Stimulated activated naive CD8-positive, alpha-beta T cell treated with anti-CD3 and anti-CD28 coated beads, Interleukin-15, amount 100 ng/mL, for 72 hours (primary cell): ENCODE data around the gene TNNC1.

Experiments used
- ATAC-seq: fragments of 150-1000 bp; cut with Tn5 transposase; 2 replicates; pipeline ENCODE4 v1.10.0; 2021; ENCODE audit warnings: mild to moderate bottlenecking, moderate library complexity
- DNase-seq, 2 donors: peaks; one replicate each; pipeline ENCODE4 v3.0.0; 2021 to 2022
- H3K27ac Mint-ChIP-seq, 2 donors: one replicate each; pipeline ENCODE4 v1.8.0; 2022; ENCODE audit warnings: mild to moderate bottlenecking in 2 of 2, mixed read lengths in 2 of 2, moderate library complexity in 2 of 2
- H3K27me3 Mint-ChIP-seq: one replicate; pipeline ENCODE4 v1.8.0; 2022; ENCODE audit warnings: mixed read lengths
- H3K4me1 Mint-ChIP-seq: one replicate; pipeline ENCODE4 v1.8.0; 2022; ENCODE audit warnings: mild to moderate bottlenecking, mixed read lengths
- H3K4me3 Mint-ChIP-seq, 2 donors: one replicate each; pipeline ENCODE4 v1.8.0; 2022; ENCODE audit warnings: mild to moderate bottlenecking in 2 of 2, mixed read lengths in 2 of 2, moderate library complexity in 1 of 2
- H3K9me3 Mint-ChIP-seq, 2 donors: one replicate each; pipeline ENCODE4 v1.8.0; 2022; ENCODE audit warnings: mixed read lengths in 2 of 2

The TNNC1 gene

GRCh38 chr3:52433328-52433995 is 20.4 kb downstream of the TNNC1 start:
- ATAC-seq (no peak), DNase-seq (no peak)
- Mint-ChIP-seq H3K27ac (no peak overlapping the region), H3K4me1 (no peaks in the 10 kb centered on the region), H3K4me3 (no peak overlapping the region), H3K9me3 (no peaks in the 10 kb centered on the region), H3K27me3 (no peaks in the 10 kb centered on the region)

- Mint-ChIP-seq H3K4me1 (no peaks in the 10 kb centered on the region), H3K27me3 (peaks cover 6% of the 10 kb centered on the region), H3K9me3 (no peaks in the 10 kb centered on the region), H3K4me3 (no peak overlapping the region), H3K27ac (no peak overlapping the region)
- ATAC-seq (no peak), DNase-seq (no peak)
Observed at GRCh38 chr3:52432691-52433141, 21.1 kb downstream of the TNNC1 start.

DNA sequence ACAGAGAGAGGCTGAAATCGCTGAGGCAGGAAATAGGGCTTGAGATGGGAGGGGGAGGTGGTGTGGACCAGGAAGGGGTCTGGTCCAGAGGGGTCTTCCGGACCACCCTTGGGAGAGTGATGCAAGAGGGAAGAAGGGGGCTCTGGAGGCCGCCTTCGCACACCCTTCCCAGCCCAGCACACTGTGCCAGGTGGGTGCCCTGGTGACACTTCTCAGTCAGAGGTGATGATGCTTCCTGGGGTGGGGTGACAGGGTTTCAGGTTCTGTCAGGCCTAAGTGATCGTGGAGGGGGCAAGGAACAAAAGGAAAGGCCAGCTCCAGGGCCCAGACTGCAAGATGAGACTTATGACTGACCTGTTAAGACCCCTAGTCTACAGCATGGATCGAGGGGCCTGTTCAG is 21.6 kb downstream of the TNNC1 start:
- DNase-seq (no peak), ATAC-seq (no peak)
- no peaks in the 10 kb centered on the region for H3K4me1 Mint-ChIP-seq
- H3K27ac Mint-ChIP-seq, result no peak overlapping the region
- H3K9me3 Mint-ChIP-seq, result no peaks in the 10 kb centered on the region
- H3K4me3 Mint-ChIP-seq, result no peak overlapping the region
- H3K27me3 Mint-ChIP-seq, result peaks cover 6% of the 10 kb centered on the region

- Mint-ChIP-seq H3K9me3 (no peaks in the 10 kb centered on the region), H3K4me1 (no peaks in the 10 kb centered on the region), H3K27me3 (peaks cover 6% of the 10 kb centered on the region), H3K4me3 (no peak overlapping the region), H3K27ac (no peak overlapping the region)
- ATAC-seq (no peak), DNase-seq (no peak)
Observed at GRCh38 chr3:52431459-52432223, 22.2 kb downstream of the TNNC1 start.

- H3K27ac Mint-ChIP-seq, result no peak overlapping the region
- H3K4me1 Mint-ChIP-seq, result no peaks in the 10 kb centered on the region
- H3K27me3 Mint-ChIP-seq, result peaks cover 6% of the 10 kb centered on the region
- no peak for ATAC-seq
- DNase-seq, result no peak
- no peak overlapping the region for H3K4me3 Mint-ChIP-seq
- H3K9me3 Mint-ChIP-seq, result no peaks in the 10 kb centered on the region
Observed at GRCh38 chr3:52430416-52430810, 23.4 kb downstream of the TNNC1 start.

DNA sequence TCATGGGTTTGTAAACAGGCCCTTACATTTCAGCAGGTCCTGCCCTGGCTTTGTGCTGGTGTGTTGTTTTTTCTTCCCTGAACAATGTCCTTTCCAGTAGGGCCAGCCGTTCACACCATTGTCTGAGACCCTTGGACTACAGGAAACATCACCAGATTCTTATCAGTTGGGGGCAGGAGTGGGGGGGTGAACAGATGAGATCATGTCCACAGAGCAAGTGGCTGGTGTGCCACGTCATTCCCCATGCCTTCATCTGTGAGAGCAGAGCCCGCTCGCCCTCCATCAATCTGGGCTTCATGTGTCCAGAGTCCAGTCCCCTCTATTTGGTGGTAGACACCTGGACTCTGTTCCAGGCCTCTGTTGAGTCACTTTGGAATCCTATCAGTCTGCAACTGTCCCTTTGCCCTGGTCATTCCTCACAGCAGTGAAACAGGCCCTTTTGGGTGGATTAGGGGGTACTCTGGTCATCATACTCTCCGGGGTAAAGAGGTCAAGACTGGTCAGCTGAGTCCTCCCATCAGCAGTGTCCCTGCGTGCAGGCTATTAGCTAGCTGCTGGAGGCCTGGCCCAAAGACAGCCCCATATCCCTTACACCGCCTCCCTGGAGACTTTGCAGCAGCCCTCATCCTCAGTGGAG is 23.9 kb downstream of the TNNC1 start:
- no peak overlapping the region for H3K4me3 Mint-ChIP-seq
- ATAC-seq (no peak), DNase-seq (no peak)
- H3K9me3 Mint-ChIP-seq, result no peaks in the 10 kb centered on the region
- no peaks in the 10 kb centered on the region for H3K4me1 Mint-ChIP-seq
- no peak overlapping the region for H3K27ac Mint-ChIP-seq
- H3K27me3 Mint-ChIP-seq, result peaks cover 6% of the 10 kb centered on the region

GRCh38 chr3:52429031-52429430 is 24.8 kb downstream of the TNNC1 start:
- Mint-ChIP-seq H3K27me3 (peaks cover 6% of the 10 kb centered on the region), H3K4me1 (no peaks in the 10 kb centered on the region), H3K9me3 (no peaks in the 10 kb centered on the region), H3K27ac (no peak overlapping the region), H3K4me3 (no peak overlapping the region)
- ATAC-seq (no peak), DNase-seq (no peak)

- DNase-seq (no peak), ATAC-seq (peak; percentile 79)
- Mint-ChIP-seq H3K4me3 (no peak overlapping the region), H3K9me3 (no peaks in the 10 kb centered on the region), H3K4me1 (no peaks in the 10 kb centered on the region), H3K27me3 (peaks cover 6% of the 10 kb centered on the region), H3K27ac (peak overlapping the region in 1 of 2 donors; percentile 3)
Observed at GRCh38 chr3:52428151-52429005, 25.5 kb downstream of the TNNC1 start.

- no peaks in the 10 kb centered on the region for H3K4me1 Mint-ChIP-seq
- no peak for ATAC-seq
- H3K4me3 Mint-ChIP-seq, result no peak overlapping the region
- H3K27ac Mint-ChIP-seq, result no peak overlapping the region
- DNase-seq, result no peak
- peaks cover 4% of the 10 kb centered on the region for H3K27me3 Mint-ChIP-seq
- H3K9me3 Mint-ChIP-seq, result no peaks in the 10 kb centered on the region
Observed at GRCh38 chr3:52423173-52423572, 30.7 kb downstream of the TNNC1 start.

DNA sequence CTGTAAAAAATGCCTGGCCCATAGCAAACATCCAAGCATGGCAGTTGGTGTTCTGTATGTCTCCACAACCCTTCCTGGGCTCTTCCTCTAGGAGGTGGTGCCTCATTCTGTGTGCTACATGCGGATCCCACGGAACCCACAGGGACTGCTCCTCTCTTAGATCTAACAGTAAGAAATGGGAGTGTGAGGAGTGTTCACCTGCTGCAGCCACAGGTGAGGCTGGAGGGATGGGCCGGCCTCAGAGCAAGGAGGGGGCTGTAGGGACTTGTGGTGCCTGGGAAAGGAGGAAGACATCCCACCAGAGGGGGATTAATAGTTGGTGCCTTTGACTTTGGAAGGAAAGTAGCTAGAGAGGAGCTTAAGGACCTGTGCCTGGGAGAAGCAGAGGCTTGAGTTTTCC is 31.2 kb downstream of the TNNC1 start:
- Mint-ChIP-seq H3K9me3 (no peaks in the 10 kb centered on the region), H3K4me1 (no peaks in the 10 kb centered on the region), H3K4me3 (no peak overlapping the region), H3K27me3 (no peaks in the 10 kb centered on the region), H3K27ac (no peak overlapping the region)
- ATAC-seq (no peak), DNase-seq (no peak)

DNA sequence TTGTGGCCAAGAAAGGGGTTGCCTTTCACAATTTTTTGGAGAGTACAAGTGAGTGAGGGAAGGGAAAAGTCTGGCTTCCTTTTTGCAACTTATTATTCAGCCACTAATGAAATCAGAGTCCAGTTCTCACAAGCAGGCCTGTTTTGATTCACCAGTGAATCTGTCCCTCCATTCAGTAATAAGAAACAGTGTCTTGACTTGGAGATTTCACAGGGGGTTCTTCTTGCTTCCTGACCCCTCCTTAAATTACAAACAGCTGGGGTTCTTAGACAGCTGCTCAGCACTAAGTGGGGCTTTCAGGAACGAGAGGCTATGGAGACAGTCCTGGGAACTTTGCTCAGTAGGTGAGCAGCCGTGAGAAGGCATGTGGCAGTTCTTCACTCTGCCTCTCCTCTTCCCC is 33.5 kb downstream of the TNNC1 start:
- Mint-ChIP-seq H3K4me3 (no peak overlapping the region), H3K27me3 (no peaks in the 10 kb centered on the region), H3K27ac (no peak overlapping the region), H3K9me3 (no peaks in the 10 kb centered on the region), H3K4me1 (no peaks in the 10 kb centered on the region)
- no peak for ATAC-seq
- DNase-seq, result no peak

DNA sequence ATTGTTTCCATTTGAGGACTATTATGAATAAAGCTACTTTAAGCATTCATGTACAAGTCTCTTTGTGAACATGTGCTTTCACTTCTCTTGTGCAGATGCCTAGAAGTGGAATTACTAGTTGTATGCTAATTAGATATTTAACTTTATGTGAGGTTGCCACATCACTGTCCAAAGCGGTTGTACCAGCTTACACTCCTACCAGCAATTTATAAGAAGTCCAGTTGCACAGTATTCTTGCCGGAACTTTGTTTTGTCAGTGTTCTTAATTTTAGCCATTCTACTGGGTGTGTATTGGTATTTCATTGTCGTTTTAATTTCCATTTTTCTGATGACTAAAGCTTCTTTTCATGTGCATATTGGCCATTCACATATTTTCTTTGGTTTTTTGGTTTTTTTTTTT is 38.0 kb downstream of the TNNC1 start:
- no peak overlapping the region for H3K4me3 Mint-ChIP-seq
- no peaks in the 10 kb centered on the region for H3K27me3 Mint-ChIP-seq
- no peak overlapping the region for H3K27ac Mint-ChIP-seq
- ATAC-seq, result no peak
- no peaks in the 10 kb centered on the region for H3K9me3 Mint-ChIP-seq
- no peak for DNase-seq
- H3K4me1 Mint-ChIP-seq, result peaks cover 21% of the 10 kb centered on the region

DNA sequence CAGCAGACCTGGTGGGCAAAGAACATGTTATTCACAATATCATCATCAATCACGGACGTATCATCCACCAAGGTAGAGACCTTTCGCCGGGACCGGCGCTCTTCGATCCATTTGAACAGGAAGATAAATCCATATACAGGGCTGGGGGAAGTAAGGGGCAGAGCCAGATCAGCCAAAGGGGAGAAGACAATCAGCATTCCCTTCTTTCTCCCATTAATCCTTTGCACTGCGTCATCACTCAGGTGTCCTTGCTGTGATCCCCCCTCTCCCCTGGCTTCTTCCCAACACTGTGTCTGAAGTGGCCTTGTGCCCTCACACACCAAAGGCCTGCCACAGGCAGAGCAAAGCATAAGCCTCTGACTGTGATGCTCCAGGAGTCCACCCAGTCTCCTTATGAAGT is 45.4 kb downstream of the TNNC1 start:
- Mint-ChIP-seq H3K4me1 (peaks cover 50% of the 10 kb centered on the region), H3K27ac (peak overlapping the region; percentile 43 to 92), H3K9me3 (no peaks in the 10 kb centered on the region), H3K4me3 (peak overlapping the region; percentile 93 to 97), H3K27me3 (no peaks in the 10 kb centered on the region)
- DNase-seq (no peak), ATAC-seq (no peak)

GRCh38 chr3:52407779-52408178 is 46.1 kb downstream of the TNNC1 start:
- DNase-seq, result no peak
- H3K4me1 Mint-ChIP-seq, result peaks cover 44% of the 10 kb centered on the region

GRCh38 chr3:52406791-52407510 is 46.9 kb downstream of the TNNC1 start:
- H3K27me3 Mint-ChIP-seq, result no peaks in the 10 kb centered on the region
- ATAC-seq, result no peak
- peak overlapping the region in 1 of 2 donors; percentile 2 for H3K27ac Mint-ChIP-seq

More at GRCh38 chr3:52407779-52408178, 46.1 kb downstream of the TNNC1 start:
- H3K9me3 Mint-ChIP-seq, result no peaks in the 10 kb centered on the region
- no peak for ATAC-seq
- no peak overlapping the region for H3K27ac Mint-ChIP-seq
- H3K4me3 Mint-ChIP-seq, result peak overlapping the region; percentile 93 to 97
- H3K27me3 Mint-ChIP-seq, result no peaks in the 10 kb centered on the region

More at GRCh38 chr3:52406791-52407510, 46.9 kb downstream of the TNNC1 start:
- H3K9me3 Mint-ChIP-seq, result no peaks in the 10 kb centered on the region
- peaks cover 39% of the 10 kb centered on the region for H3K4me1 Mint-ChIP-seq
- no peak for DNase-seq
- no peak overlapping the region for H3K4me3 Mint-ChIP-seq
